Measurements from ENCODE around the gene CACNA2D1.

CACNA2D1 gene

GRCh38 chr7:82331234-82331633 is 112.3 kb downstream of the CACNA2D1 start:
- DNase-seq, result no peak

- no peak for DNase-seq
These were observed 112.8 kb downstream of the CACNA2D1 start for GRCh38 chr7:82330706-82331215.

GRCh38 chr7:82327898-82328297 is 115.7 kb downstream of the CACNA2D1 start:
- DNase-seq, result no peak

DNA sequence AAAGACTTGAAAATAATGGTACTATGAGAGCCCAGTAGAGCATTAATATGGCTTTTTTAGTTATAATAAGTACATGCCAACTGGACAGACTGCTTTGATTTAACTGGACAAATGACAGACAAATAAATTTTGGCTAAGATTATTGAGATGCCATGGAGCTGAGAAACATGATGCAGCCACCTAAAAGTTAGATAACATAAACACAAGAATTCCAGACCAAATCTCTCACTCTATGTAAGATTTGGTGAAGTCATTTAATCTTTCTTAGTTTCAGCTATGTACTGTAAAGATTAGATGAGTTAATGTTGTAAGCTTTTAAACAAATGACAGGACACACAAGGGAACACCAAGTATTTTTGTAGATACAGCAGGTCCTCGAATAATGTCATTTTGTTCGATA is 118.2 kb downstream of the CACNA2D1 start:
- DNase-seq, result no peak

- no peak for DNase-seq
These were observed 119.8 kb downstream of the CACNA2D1 start for GRCh38 chr7:82323806-82324205.

- no peak for DNase-seq
These were observed 123.9 kb downstream of the CACNA2D1 start for GRCh38 chr7:82319674-82320118.

- DNase-seq, result no peak
These were observed 124.8 kb downstream of the CACNA2D1 start for GRCh38 chr7:82318786-82319185.

- DNase-seq, result no peak
These were observed 125.8 kb downstream of the CACNA2D1 start for GRCh38 chr7:82317760-82318159.

- no peak for DNase-seq
These were observed 126.3 kb downstream of the CACNA2D1 start for GRCh38 chr7:82317257-82317721.

DNA sequence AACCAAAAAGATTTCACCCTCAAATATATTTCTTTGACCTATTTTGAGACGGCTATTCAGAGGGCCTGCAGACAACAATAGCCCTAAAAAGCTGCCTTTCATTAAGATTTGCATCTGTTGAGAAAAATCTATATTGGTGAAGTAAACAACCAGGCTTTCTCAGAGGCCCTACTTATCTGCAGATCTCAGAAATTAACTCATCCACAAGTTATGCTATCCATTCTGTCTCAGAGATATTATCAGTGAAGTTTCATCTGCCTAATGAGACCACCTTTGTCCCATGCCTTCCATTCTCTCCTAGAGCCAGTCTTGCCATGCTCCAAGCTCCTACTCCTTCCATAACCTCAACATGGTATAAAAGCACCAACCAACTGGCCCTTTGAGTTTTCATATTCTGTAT is 130.3 kb downstream of the CACNA2D1 start:
- no peak for DNase-seq

DNA sequence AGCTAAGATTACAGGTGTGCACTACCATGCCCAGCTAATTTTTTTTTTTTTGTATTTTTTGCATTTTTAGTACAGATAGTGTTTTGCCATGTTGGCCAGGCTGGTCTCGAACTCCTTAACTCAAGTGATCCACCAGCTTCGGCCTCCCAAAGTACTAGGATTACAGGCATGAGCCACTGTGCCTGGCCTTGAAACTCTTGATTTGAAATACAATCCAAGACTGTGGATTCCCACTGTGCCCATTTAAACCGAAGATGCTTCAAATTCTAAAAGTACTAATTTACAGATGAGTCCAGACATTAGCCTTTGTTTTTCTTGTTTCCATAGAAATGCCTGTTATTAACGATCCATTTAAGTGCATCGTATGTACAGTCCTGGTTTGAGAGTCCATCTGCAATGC is 130.9 kb downstream of the CACNA2D1 start:
- no peak for DNase-seq

- no peak for DNase-seq
These were observed 138.1 kb downstream of the CACNA2D1 start for GRCh38 chr7:82305347-82306005.

- DNase-seq, result no peak
These were observed 148.7 kb downstream of the CACNA2D1 start for GRCh38 chr7:82294865-82295264.

DNA sequence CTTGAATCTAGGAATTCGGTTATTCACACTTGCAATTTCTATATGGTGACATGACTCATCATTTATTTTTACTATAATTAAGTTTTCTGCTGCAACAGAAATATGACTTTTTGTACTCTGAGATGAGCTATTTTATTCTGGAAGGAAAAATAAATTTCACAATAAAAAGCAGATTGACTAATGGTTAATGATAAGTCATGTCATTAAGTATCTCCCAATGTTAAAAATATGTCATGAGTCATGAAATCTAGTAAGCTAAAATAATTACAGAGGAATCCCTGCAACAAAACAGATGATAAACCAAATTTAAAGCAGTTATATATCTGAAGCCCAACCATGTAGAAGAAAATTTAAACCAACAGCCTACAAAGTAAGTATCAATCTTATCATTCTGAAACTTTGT is 149.2 kb downstream of the CACNA2D1 start:
- DNase-seq, result no peak

- no peak for DNase-seq
These were observed 150.1 kb downstream of the CACNA2D1 start for GRCh38 chr7:82293467-82293866.

GRCh38 chr7:82291931-82292330 is 151.6 kb downstream of the CACNA2D1 start:
- DNase-seq, result no peak

GRCh38 chr7:82289889-82290288 is 153.7 kb downstream of the CACNA2D1 start:
- no peak for DNase-seq

DNA sequence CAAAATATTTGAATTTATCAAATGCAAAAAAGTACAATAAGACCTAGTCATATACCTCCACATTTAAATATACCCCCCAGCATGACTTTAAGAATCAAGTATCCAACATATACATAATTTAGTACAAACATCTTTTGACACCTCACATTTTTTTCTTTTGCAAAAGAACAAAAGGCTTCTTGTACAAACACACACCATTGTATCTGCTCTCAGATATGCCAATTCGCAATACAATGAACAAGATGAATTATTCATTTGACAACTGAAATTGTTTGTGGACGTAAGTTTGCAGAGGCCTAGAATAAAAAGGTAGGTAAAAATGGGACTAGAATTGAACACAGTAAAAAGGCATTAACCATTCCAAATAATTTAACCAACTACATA is 154.4 kb downstream of the CACNA2D1 start:
- no peak for DNase-seq

GRCh38 chr7:82286798-82287140 is 156.8 kb downstream of the CACNA2D1 start:
- DNase-seq, result no peak

- DNase-seq, result no peak
These were observed 157.3 kb downstream of the CACNA2D1 start for GRCh38 chr7:82286096-82286797.

- no peak for DNase-seq
These were observed 158.5 kb downstream of the CACNA2D1 start for GRCh38 chr7:82284936-82285519.

GRCh38 chr7:82275342-82275741 is 168.2 kb downstream of the CACNA2D1 start:
- DNase-seq, result no peak

- no peak for DNase-seq
These were observed 168.9 kb downstream of the CACNA2D1 start for GRCh38 chr7:82274681-82275080.

- DNase-seq, result no peak
These were observed 169.7 kb downstream of the CACNA2D1 start for GRCh38 chr7:82273886-82274285.
